GM23338 (cell line): ENCODE results near the gene MCTP1. TPM values are rescaled to one million over a fixed set of nuclear protein-coding genes. Genes with fewer than 3 reads are reported as not detected.

Source experiments
- ATAC-seq: fragments of 200-7000 bp; cut with Tn5 transposase; 3 replicates; pipeline ENCODE4 v1.9.1; 2020
- DNase-seq: peaks from one replicate; pipeline ENCODE4 v3.0.0-alpha.2; 2015; ENCODE audit warnings: low spot score
- H2AFZ ChIP-seq: fragments of 200-600 bp; sonication (generic); 2 replicates; pipeline ENCODE4 v1.8.0; 2016; ENCODE audit warnings: antibody characterized with exemption, mild to moderate bottlenecking, moderate library complexity
- H3F3A ChIP-seq: fragments of 200-600 bp; sonication (generic); replicated peaks from 2 replicates; pipeline ENCODE4 v1.8.0; 2017; ENCODE audit warnings: antibody characterized with exemption, mixed run types, low read depth
- H3K27ac ChIP-seq: fragments of 200-600 bp; sonication (generic); 2 replicates; pipeline ENCODE4 v1.6.1; 2016; ENCODE audit warnings: low read depth
- H3K27me3 ChIP-seq: fragments of 200-600 bp; sonication (generic); 2 replicates; pipeline ENCODE4 v1.8.0; 2016; ENCODE audit warnings: mild to moderate bottlenecking, mixed run types, moderate library complexity; ENCODE audit not compliant: insufficient read depth
- H3K36me3 ChIP-seq: fragments of 200-600 bp; sonication (generic); 2 replicates; pipeline ENCODE4 v1.8.0; 2016; ENCODE audit warnings: mild to moderate bottlenecking; ENCODE audit not compliant: insufficient read depth
- H3K4me1 ChIP-seq: fragments of 200-600 bp; sonication (generic); 2 replicates; pipeline ENCODE4 v1.8.0; 2016; ENCODE audit warnings: mild to moderate bottlenecking, moderate library complexity; ENCODE audit not compliant: insufficient read depth
- H3K4me2 ChIP-seq: fragments of 200-600 bp; sonication (generic); 2 replicates; pipeline ENCODE4 v1.7.1; 2017; ENCODE audit warnings: mixed run types
- H3K4me3 ChIP-seq: fragments of 200-600 bp; sonication (generic); 2 replicates; pipeline ENCODE4 v1.6.1; 2016; ENCODE audit warnings: mixed run types
- H3K79me2 ChIP-seq: fragments of 200-600 bp; sonication (generic); replicated peaks from 2 replicates; pipeline ENCODE4 v1.8.0; 2017; ENCODE audit warnings: mild to moderate bottlenecking; ENCODE audit not compliant: insufficient read depth
- H3K9me2 ChIP-seq: fragments of 200-600 bp; sonication (generic); 2 replicates; pipeline ENCODE4 v1.8.0; 2017; ENCODE audit not compliant: insufficient read depth
- H4K20me1 ChIP-seq: fragments of 200-600 bp; sonication (generic); replicated peaks from 2 replicates; pipeline ENCODE4 v1.8.0; 2017; ENCODE audit warnings: mild to moderate bottlenecking; ENCODE audit not compliant: insufficient read depth
- H3K27ac Mint-ChIP-seq: 2 replicates; pipeline ENCODE4 v1.8.0; 2020; ENCODE audit warnings: inconsistent platforms, mild to moderate bottlenecking, moderate library complexity, mixed read lengths
- H3K27me3 Mint-ChIP-seq: 3 replicates; pipeline ENCODE4 v1.8.0; 2022; ENCODE audit warnings: low read depth, mild to moderate bottlenecking, moderate library complexity, mixed read lengths, inconsistent platforms; ENCODE audit not compliant: insufficient read depth, poor library complexity
- H3K36me3 Mint-ChIP-seq: 3 replicates; pipeline ENCODE4 v1.8.0; 2021; ENCODE audit warnings: low read depth, mild to moderate bottlenecking, inconsistent platforms, moderate library complexity, mixed read lengths
- H3K4me1 Mint-ChIP-seq: 3 replicates; pipeline ENCODE4 v1.8.0; 2020; ENCODE audit warnings: mild to moderate bottlenecking, inconsistent platforms, mixed read lengths
- H3K4me3 Mint-ChIP-seq: 3 replicates; pipeline ENCODE4 v1.8.0; 2021; ENCODE audit warnings: moderate library complexity, mild to moderate bottlenecking, inconsistent platforms, mixed read lengths
- H3K9me3 Mint-ChIP-seq: 3 replicates; pipeline ENCODE4 v1.8.0; 2020; ENCODE audit warnings: moderate library complexity, mild to moderate bottlenecking, inconsistent platforms, mixed read lengths
- EZH2 ChIP-seq: fragments of 200-600 bp; sonication (generic); IDR thresholded peaks from one replicate; pipeline ENCODE4 v1.8.0; 2017; ENCODE audit warnings: antibody characterized with exemption, mild to moderate bottlenecking, low read depth; ENCODE audit not compliant: unreplicated experiment
- NANOG ChIP-seq: IDR thresholded peaks from 2 replicates; pipeline ENCODE4 v1.6.1; 2016; ENCODE audit warnings: antibody characterized with exemption, borderline replicate concordance
- POLR2AphosphoS5 ChIP-seq: IDR thresholded peaks from 2 replicates; pipeline ENCODE4 v1.6.1; 2016; ENCODE audit warnings: antibody characterized with exemption, low read depth
- STAT1 ChIP-seq: IDR thresholded peaks from one replicate; pipeline ENCODE4 v1.6.1; 2016; ENCODE audit warnings: antibody characterized with exemption; ENCODE audit not compliant: unreplicated experiment
- ZNF114 ChIP-seq: fragments of 250-450 bp; sonication (Bioruptor Pico); IDR thresholded peaks from 2 replicates; pipeline ENCODE4 v1.5.0; 2020; ENCODE audit warnings: mild to moderate bottlenecking, moderate library complexity
- ZNF331 ChIP-seq: fragments of 250-450 bp; sonication (Bioruptor Pico); IDR thresholded peaks from 2 replicates; pipeline ENCODE4 v1.5.0; 2020; ENCODE audit warnings: low read depth, mild to moderate bottlenecking, moderate library complexity
- polyA plus RNA-seq: library from polyadenylated mRNA; unstranded; fragments of >200 nt; fragmentation: Nextera tagmentation; extraction: Ambion mirVana; gene quantifications from 2 replicates; pipeline ENCODE4 v1.2.1, GENCODE V29; 2016
- total RNA-seq: library from RNA; depleted of rRNA; stranded (reverse); fragments of >200 nt; shearing (Covaris generic); gene quantifications from 2 replicates; pipeline ENCODE4 v1.2.3, GENCODE V29; 2014
- TF ChIP-seq, protein P1 (sequence below), 2 experiments: fragments of 200-600 bp in 1 of 2; sonication (generic) in 1 of 2; conservative IDR thresholded peaks; 2 replicates each; pipeline versions ENCODE4 v1.5.1 to v1.6.1; 2016 to 2017; ENCODE audit warnings: antibody characterized with exemption in 2 of 2, low read depth in 2 of 2, mild to moderate bottlenecking in 2 of 2, moderate library complexity in 1 of 2
- TF ChIP-seq, protein P2 (sequence below): IDR thresholded peaks from 2 replicates; pipeline ENCODE4 v1.6.1; 2016; ENCODE audit warnings: antibody characterized with exemption
- TF ChIP-seq, protein P3 (sequence below): fragments of 250-450 bp; sonication (Bioruptor Pico); IDR thresholded peaks from 2 replicates; pipeline ENCODE4 v1.5.0; 2020; ENCODE audit warnings: mild to moderate bottlenecking, moderate library complexity

MCTP1 gene
- total and polyA plus RNA-seq, 2 experiments from 2014 or later = 3.7 to 4.2 TPM

DNA sequence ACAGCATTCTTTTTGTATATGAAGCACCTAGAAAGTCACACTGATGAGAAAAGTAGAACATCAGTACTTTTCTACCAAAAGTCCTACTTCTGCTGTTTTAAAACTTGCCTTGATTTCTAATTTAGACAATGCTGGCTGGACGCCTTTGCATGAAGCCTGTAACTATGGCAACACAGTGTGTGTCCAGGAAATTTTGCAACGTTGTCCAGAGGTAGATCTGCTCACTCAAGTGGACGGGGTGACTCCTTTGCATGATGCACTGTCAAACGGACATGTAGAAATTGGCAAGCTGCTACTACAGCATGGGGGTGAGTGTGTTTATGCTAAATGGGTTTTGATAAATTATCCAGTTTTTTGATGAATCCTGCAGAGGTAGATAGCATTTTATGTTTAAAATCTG lies 592.9 kb downstream of the MCTP1 start:
- DNase-seq (no peak), ATAC-seq (no peak)
- peaks cover 10% of the 10 kb centered on the region; the same call in 2 of the 3 replicates for H3K36me3 Mint-ChIP-seq
- H3K4me2 ChIP-seq = no peak overlapping the region
- H3K27ac Mint-ChIP-seq = peak overlapping the region; percentile 49; the same call in 1 of the 2 replicates
- H2AFZ ChIP-seq = no peak overlapping the region
- no peaks in the 10 kb centered on the region for H3K27me3 Mint-ChIP-seq
- no peak overlapping the region for H3K27ac ChIP-seq
- H3K36me3 ChIP-seq = no peaks in the 10 kb centered on the region; the same call in 1 of the 2 replicates
- no peak overlapping the region for H3K4me3 ChIP-seq
- H4K20me1 ChIP-seq = no peaks in the 10 kb centered on the region; the same call in 1 of the 2 replicates
- no peak overlapping the region for H3K4me3 Mint-ChIP-seq
- H3K4me1 Mint-ChIP-seq = peaks cover 17% of the 10 kb centered on the region
- H3F3A ChIP-seq = no peaks in the 10 kb centered on the region
- TF ChIP-seq, protein P1, sequence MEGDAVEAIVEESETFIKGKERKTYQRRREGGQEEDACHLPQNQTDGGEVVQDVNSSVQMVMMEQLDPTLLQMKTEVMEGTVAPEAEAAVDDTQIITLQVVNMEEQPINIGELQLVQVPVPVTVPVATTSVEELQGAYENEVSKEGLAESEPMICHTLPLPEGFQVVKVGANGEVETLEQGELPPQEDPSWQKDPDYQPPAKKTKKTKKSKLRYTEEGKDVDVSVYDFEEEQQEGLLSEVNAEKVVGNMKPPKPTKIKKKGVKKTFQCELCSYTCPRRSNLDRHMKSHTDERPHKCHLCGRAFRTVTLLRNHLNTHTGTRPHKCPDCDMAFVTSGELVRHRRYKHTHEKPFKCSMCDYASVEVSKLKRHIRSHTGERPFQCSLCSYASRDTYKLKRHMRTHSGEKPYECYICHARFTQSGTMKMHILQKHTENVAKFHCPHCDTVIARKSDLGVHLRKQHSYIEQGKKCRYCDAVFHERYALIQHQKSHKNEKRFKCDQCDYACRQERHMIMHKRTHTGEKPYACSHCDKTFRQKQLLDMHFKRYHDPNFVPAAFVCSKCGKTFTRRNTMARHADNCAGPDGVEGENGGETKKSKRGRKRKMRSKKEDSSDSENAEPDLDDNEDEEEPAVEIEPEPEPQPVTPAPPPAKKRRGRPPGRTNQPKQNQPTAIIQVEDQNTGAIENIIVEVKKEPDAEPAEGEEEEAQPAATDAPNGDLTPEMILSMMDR (conservative IDR thresholded peaks at IDR 0.05; ENCODE audit: low read depth in 2 of 2) = no peak
- TF ChIP-seq STAT1 = no peak
- TF ChIP-seq POLR2AphosphoS5 = no peak
- no peak for TF ChIP-seq NANOG
- no peak for TF ChIP-seq ZNF114 (CRISPR knock-in tag)
- no peak for TF ChIP-seq EZH2
- no peak for TF ChIP-seq ZNF331 (CRISPR knock-in tag)
- TF ChIP-seq, protein P2, sequence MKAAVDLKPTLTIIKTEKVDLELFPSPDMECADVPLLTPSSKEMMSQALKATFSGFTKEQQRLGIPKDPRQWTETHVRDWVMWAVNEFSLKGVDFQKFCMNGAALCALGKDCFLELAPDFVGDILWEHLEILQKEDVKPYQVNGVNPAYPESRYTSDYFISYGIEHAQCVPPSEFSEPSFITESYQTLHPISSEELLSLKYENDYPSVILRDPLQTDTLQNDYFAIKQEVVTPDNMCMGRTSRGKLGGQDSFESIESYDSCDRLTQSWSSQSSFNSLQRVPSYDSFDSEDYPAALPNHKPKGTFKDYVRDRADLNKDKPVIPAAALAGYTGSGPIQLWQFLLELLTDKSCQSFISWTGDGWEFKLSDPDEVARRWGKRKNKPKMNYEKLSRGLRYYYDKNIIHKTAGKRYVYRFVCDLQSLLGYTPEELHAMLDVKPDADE = no peak
- TF ChIP-seq, protein P3, sequence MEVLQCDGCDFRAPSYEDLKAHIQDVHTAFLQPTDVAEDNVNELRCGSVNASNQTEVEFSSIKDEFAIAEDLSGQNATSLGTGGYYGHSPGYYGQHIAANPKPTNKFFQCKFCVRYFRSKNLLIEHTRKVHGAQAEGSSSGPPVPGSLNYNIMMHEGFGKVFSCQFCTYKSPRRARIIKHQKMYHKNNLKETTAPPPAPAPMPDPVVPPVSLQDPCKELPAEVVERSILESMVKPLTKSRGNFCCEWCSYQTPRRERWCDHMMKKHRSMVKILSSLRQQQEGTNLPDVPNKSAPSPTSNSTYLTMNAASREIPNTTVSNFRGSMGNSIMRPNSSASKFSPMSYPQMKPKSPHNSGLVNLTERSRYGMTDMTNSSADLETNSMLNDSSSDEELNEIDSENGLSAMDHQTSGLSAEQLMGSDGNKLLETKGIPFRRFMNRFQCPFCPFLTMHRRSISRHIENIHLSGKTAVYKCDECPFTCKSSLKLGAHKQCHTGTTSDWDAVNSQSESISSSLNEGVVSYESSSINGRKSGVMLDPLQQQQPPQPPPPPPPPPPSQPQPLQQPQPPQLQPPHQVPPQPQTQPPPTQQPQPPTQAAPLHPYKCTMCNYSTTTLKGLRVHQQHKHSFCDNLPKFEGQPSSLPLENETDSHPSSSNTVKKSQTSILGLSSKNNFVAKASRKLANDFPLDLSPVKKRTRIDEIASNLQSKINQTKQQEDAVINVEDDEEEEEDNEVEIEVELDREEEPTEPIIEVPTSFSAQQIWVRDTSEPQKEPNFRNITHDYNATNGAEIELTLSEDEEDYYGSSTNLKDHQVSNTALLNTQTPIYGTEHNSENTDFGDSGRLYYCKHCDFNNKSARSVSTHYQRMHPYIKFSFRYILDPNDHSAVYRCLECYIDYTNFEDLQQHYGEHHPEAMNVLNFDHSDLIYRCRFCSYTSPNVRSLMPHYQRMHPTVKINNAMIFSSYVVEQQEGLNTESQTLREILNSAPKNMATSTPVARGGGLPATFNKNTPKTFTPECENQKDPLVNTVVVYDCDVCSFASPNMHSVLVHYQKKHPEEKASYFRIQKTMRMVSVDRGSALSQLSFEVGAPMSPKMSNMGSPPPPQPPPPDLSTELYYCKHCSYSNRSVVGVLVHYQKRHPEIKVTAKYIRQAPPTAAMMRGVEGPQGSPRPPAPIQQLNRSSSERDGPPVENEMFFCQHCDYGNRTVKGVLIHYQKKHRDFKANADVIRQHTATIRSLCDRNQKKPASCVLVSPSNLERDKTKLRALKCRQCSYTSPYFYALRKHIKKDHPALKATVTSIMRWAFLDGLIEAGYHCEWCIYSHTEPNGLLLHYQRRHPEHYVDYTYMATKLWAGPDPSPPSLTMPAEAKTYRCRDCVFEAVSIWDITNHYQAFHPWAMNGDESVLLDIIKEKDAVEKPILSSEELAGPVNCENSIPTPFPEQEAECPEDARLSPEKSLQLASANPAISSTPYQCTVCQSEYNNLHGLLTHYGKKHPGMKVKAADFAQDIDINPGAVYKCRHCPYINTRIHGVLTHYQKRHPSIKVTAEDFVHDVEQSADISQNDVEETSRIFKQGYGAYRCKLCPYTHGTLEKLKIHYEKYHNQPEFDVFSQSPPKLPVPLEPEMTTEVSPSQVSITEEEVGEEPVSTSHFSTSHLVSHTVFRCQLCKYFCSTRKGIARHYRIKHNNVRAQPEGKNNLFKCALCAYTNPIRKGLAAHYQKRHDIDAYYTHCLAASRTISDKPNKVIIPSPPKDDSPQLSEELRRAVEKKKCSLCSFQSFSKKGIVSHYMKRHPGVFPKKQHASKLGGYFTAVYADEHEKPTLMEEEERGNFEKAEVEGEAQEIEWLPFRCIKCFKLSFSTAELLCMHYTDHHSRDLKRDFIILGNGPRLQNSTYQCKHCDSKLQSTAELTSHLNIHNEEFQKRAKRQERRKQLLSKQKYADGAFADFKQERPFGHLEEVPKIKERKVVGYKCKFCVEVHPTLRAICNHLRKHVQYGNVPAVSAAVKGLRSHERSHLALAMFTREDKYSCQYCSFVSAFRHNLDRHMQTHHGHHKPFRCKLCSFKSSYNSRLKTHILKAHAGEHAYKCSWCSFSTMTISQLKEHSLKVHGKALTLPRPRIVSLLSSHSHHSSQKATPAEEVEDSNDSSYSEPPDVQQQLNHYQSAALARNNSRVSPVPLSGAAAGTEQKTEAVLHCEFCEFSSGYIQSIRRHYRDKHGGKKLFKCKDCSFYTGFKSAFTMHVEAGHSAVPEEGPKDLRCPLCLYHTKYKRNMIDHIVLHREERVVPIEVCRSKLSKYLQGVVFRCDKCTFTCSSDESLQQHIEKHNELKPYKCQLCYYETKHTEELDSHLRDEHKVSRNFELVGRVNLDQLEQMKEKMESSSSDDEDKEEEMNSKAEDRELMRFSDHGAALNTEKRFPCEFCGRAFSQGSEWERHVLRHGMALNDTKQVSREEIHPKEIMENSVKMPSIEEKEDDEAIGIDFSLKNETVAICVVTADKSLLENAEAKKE = no peak
- H3K4me1 ChIP-seq = peaks cover 18% of the 10 kb centered on the region
- no peaks in the 10 kb centered on the region; the same call in 2 of the 3 replicates for H3K9me3 Mint-ChIP-seq
- H3K9me2 ChIP-seq = no peaks in the 10 kb centered on the region
- no peaks in the 10 kb centered on the region for H3K27me3 ChIP-seq
- no peaks in the 10 kb centered on the region for H3K79me2 ChIP-seq
